22Rv1 (cell line): Measurements from ENCODE around the gene DNAJC18.

Source experiments
- H3K27ac ChIP-seq: fragments of 450-650 bp; 2 replicates; pipeline ENCODE4 v1.5.1; 2017
- ZFX ChIP-seq: fragments of 450-650 bp; IDR thresholded peaks from 2 replicates; pipeline ENCODE4 v1.6.1; 2017; ENCODE audit warnings: antibody characterized with exemption, borderline replicate concordance
- TF ChIP-seq, protein P1 (sequence below): fragments of 450-650 bp; IDR thresholded peaks from 2 replicates; pipeline ENCODE4 v1.5.1; 2017; ENCODE audit warnings: mild to moderate bottlenecking

Gene DNAJC18

GRCh38 chr5:139381837-139382761, 57.2 kb downstream of the DNAJC18 start:
- H3K27ac ChIP-seq: no peak overlapping the region
- TF ChIP-seq, protein P1, sequence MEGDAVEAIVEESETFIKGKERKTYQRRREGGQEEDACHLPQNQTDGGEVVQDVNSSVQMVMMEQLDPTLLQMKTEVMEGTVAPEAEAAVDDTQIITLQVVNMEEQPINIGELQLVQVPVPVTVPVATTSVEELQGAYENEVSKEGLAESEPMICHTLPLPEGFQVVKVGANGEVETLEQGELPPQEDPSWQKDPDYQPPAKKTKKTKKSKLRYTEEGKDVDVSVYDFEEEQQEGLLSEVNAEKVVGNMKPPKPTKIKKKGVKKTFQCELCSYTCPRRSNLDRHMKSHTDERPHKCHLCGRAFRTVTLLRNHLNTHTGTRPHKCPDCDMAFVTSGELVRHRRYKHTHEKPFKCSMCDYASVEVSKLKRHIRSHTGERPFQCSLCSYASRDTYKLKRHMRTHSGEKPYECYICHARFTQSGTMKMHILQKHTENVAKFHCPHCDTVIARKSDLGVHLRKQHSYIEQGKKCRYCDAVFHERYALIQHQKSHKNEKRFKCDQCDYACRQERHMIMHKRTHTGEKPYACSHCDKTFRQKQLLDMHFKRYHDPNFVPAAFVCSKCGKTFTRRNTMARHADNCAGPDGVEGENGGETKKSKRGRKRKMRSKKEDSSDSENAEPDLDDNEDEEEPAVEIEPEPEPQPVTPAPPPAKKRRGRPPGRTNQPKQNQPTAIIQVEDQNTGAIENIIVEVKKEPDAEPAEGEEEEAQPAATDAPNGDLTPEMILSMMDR: no peak
- no peak for TF ChIP-seq ZFX

DNA sequence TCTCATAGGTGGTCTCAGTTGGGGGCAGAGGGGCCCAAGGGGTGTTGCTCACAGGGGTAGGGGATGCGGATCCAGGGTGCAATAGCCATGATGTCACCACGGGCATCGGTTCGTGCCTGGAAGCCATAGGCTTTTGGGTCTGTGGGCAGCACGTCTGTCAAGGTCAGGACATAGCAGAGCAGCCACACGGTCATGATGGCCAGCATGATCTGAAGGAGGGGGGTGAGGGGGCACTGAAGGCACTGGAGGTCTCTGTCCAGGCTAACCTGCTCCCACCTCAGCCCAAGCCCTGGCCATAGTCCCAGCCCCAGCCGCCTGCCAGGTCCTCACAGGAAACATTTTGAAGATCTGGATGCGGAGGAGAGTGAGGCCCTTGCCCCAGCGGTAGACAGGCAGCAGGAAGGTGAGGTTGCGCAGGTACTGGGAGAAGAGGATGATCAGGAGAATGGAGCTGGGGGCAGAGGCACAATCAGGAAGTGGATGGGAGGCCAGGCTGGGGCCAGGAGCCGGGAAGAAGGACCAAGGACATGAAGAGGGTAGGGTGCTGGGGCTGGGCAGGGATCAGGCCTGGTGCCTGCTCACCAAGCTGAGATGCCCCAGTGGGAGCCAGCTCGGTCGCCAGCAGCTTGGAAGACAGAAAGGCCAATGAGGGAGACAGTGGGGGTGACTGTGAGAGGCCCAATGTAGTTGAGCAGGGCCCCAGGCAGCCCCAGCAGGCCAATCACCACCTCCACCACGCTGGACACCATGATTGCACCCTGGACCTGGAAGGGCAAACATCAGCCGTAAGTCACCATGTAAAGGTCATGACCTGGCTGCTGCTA, 59.5 kb downstream of the DNAJC18 start:
- H3K27ac ChIP-seq: no peak overlapping the region
- TF ChIP-seq ZFX: no peak
- TF ChIP-seq, protein P1: no peak

- H3K27ac ChIP-seq: no peak overlapping the region
- TF ChIP-seq, protein P1: no peak
- no peak for TF ChIP-seq ZFX
Observed at GRCh38 chr5:139378941-139379361, 60.4 kb downstream of the DNAJC18 start.

DNA sequence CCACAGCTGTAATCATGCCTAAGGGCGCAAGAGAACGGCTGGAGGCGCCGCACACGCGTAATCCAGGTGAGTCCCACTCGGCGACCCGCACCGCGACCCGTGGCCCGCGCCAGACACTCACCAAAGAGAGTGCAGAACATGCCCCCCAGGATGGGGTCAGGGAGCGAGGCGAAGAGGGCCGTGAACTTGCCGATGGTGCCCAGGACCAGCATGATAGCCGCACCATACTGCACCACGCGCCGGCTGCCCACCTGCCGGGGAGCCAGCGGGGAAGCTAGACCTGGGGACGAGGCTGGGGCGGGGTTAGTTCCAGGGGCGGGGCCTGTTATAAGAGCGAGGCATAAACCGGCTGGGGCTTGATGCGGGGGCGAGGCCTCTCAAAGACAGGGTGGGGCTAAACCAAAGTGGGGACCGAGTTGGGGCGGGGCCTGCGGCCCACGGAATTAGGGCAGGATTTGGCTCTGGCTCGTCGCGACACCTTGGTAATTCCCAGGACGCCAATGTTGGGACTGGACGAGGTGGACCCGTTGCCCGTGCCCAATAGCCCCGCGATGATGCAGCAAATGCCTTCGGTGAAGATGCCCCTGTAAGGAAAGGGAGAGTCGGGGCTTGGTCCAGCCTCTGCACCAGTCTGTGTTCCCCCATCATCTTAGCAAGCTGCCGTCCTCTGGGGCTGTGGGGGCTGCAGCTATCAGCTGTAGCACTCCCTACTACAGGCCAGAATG, 61.1 kb downstream of the DNAJC18 start:
- TF ChIP-seq, protein P1: no peak
- TF ChIP-seq ZFX: no peak
- H3K27ac ChIP-seq: no peak overlapping the region

GRCh38 chr5:139377226-139377625, 62.1 kb downstream of the DNAJC18 start:
- no peak for TF ChIP-seq ZFX
- no peak overlapping the region for H3K27ac ChIP-seq

GRCh38 chr5:139376364-139376763, 63.0 kb downstream of the DNAJC18 start:
- TF ChIP-seq ZFX: no peak
- TF ChIP-seq, protein P1: no peak

GRCh38 chr5:139374909-139375308, 64.4 kb downstream of the DNAJC18 start:
- H3K27ac ChIP-seq: peak overlapping the region; percentile 90
- TF ChIP-seq, protein P1: no peak
- TF ChIP-seq ZFX: no peak

More at GRCh38 chr5:139376364-139376763, 63.0 kb downstream of the DNAJC18 start:
- H3K27ac ChIP-seq: no peak overlapping the region
